ENCODE results near the gene SYT17.

Gene SYT17

DNA sequence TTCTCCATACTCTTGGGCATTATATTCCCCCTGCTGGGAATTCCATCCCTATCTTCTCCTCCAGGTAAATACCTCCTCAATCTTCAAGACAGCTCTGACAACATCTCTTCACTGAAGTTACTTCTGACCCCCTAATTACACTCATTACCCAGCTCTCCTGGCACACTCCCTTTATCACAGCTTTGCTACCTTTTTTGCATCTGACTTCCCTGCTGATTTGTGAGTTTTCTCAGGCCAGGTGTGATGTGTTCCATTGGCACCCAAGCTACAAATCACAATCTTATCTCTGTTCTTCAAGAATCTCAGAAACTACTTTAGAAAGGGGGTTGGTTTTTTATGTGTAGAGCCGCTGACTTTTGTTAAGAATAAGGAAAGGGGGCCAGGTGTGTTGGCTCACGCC lies 131.5 kb downstream of the SYT17 start:
- no peak for DNase-seq (ENCODE audit: low read depth in 2 of 2)

DNA sequence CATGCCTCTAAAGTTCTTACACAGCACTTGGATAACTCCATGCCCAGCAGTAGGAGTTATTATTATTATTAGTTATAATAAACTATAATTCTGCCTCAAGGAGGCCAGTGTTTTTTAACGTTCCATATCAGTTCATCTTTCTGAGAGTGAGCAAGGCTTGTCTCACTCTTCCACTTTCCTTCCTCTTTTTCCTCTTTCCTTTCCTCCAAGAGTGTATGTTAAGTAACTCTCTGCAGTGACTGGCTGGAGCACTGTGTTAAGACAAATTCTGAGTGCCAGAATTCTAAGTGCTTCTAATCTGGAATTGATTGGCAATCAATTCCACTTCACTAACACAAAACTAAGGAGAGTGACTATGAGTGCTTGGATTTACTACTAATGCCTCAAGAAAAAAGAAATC lies 133.9 kb downstream of the SYT17 start:
- DNase-seq (ENCODE audit: low read depth in 2 of 2) = no peak

DNA sequence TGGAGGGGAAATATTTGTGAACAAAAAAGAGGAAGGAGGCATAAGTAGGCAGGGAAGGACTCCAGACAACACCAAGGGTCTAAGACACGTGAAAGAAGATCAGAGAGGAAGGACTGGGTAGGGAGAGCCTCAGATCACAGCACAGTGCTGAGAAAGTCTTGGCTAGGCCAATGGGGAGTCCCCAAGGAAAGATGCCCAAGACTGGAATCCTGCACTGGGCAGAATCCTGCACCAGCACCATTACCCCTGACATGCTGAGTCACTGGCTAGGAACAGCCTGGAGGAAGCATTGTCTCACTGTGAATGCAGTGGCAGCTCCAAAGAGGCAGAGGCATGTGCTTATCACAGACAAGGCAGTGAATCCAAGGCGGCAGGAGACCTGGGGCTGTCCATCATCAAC lies 136.7 kb downstream of the SYT17 start:
- DNase-seq (ENCODE audit: low read depth in 2 of 2) = no peak

DNA sequence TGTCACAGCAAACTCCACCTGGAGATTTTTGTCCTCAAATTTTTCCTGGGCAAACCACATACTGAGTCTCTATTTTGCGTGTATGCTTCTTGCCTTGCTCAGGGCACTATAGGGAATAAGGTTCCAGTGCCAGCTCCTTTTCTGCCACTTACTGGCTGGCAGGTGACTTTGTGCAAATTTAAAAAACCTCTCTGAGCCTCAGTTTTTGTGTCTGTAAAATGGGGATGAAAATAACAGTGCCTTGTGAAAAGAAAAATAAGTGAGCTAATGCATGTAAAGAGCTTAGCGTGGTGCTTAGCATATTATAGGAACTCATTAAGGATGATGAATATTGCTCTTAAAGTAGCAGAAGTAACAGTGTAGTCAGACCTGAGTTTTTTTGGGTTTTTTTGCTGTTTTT lies 137.4 kb downstream of the SYT17 start:
- DNase-seq (ENCODE audit: low read depth in 2 of 2) = no peak

DNA sequence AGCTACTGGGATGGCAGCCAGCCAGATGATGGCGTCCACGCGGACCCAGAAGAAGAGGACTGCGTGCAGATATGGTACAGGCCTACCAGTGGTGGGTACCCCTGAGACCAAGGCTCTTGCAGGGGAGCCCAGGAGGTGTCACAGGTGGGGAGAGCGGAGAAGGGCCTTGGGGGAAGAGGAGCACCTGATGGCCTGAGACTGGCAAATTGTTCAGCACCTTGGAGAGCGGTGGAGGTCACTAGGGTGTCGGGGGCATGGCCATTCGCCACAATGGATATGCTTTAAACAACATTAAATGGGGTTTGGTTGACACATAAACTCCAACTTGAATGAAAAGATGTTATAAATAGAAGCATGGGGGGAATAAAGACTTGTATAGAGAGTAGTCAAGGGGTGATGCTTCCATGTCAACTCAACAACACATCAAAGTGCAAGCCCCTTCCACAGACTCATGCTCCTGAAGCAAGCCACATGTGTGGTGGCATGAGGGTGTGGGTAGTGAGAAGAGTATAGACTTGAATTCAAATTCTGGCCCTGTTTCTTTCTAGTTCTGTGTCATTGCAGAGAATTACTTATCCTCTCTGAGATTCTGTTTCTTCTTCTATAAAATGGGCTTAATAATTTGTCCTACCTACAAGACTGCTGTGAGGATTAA lies 139.7 kb downstream of the SYT17 start:
- DNase-seq (ENCODE audit: low read depth in 2 of 2) = no peak

DNA sequence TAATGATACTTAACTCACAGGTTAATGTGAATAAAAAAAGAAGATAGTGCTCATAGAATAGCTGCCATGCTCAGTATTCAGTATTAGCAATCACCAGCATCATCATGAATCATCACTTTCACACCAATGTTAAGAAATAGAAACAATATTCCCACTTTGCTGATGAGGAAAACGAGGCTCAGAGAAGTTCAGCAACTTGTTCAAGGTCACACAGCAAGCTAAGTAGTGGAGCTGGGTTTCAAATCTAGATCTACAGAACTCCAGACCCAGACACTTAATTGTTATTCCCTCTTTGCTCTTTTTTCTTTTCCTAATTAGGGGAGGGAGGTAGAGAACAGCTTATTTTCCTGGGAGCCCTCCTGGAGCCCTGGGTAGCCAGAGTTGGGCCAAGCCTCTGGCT lies 140.4 kb downstream of the SYT17 start:
- no peak for DNase-seq (ENCODE audit: low read depth in 2 of 2)

DNA sequence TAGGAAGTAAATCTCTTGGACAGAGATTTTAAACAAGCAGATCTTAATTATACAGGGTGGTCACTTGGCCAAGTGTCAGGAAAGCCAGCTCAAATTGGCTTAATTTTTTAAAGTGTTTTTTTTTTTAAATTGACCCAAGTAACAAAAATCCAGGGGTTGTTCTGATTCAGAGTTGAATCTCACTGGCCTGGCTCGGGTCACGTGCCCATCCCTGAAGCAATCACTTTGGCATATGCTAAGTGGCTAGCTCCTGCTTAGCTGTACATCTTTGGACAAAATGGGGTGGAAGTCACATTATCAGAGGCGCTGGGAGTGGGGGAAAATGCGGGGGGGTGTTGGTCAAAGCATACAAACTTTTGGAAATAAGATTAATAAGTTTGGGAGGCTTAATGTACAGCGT lies 141.1 kb downstream of the SYT17 start:
- DNase-seq (ENCODE audit: low read depth in 2 of 2) = no peak

DNA sequence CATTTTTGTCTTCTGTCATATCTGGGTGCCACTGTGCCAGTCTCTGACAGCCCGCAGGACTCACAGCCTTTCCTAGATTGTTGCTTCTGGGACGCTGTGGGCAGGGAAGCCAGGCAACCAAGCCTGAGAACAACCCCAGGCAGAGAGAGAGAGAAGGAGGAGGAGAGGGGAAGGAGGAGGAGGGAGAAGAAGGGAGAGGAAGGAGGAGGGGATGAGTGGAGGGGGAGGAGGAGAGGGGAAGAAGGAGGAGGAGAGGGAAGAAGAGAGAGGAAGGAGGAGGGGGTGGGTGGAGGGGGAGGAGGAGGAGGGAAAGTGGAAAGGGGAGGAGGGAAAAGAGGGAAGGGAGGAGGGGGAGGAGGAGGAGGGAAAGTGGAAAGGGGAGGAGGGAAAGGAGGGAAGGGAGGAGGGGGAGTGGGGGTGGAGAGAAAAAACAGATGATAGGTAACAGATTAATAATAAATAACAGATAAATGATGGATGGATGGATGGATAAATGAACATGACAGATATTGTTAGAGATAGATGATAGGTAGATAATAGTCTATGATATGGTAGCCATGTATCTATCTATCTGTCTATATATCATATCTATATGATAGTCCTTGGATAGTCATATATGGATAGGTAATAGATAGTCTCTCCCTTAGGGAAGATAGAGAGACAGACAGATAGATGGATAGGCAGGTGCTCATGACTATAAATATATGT lies 146.8 kb downstream of the SYT17 start:
- DNase-seq (ENCODE audit: low read depth in 2 of 2) = no peak

DNA sequence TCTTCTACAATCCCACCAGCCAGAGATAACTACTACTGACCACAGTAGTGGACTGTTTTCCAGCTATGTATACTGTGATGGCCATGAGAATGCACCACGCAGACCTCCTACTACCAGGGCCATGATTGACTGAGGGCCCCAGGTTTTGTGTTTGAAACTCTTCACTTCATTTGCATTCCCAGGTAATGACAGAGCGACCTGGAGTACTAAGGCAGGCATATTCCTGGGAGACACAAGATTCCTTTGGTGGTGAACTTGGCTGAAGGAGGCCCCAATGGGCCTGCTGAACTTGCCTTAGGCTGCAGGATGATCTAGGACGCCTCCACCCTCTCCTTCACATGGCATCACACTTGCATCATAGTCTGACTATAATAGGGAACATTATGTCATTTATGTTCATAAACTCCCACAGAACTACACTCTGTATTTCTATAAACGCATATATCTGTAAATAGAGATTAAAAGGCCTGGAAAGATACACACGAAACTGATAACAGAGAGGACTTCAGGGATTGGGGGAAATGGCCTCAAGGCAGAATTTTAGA lies 147.9 kb downstream of the SYT17 start:
- DNase-seq (ENCODE audit: low read depth in 2 of 2) = no peak

DNA sequence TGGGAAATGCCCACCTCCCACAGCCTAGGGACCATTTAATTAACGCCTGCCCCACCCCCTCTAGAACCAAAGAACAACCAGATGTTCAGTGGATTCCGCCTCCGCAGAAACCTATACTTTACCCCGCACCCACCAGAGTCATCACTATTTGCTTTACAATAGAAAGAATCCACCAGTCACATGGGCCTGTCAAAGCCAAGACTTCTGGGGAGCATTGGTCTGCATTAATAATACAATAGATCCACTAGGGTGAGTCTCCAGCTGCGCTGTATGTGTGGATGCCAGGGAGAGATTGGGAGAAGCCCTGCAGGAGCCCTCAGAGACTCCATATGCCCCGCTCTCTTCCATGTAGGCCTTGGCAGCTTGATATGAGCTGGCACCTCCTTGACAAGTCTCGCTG lies 148.8 kb downstream of the SYT17 start:
- DNase-seq (ENCODE audit: low read depth in 2 of 2) = no peak

Measured in stimulated activated CD8-positive, alpha-beta memory T cell treated with anti-CD3 and anti-CD28 coated beads, Interleukin-7, amount 100 ng/mL, for 1 hour (primary cell).